ENCODE data around the gene FLNB.

Gene FLNB

DNA sequence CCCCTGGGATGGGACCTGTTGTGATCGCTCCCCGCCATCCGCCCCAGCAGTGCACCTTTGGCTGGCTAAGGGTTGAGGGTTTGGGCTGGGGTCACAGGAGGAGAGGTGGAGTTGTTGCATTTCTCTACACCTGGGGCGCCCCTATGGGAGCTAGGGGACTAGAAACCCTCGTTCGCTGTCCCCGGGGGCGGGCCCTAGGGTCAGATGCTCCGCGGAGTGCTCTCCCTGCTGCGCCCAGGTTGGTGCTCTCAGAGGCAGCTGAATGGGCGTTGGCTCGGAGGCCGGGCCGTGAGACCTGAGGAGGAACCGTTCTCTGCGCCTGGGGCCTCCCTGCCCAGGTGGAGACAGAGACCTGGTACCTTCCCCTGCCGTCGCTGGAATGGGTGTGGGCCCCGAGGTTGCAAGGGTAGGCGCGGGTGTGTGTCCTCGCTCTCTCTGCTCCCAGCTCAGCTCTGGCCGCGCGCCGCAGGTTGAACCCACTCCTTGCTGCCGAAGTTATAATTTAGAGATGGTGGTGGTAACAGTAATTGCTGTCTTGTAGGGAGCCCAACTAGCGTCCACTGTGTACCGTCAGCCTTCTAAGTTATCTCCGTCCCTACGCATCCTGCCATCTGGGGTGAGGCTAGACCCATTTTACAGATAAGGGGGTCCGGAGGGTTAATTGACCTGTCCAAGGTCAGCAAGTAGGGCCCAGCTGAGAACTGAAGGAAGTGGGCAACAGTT lies 965 bp downstream of the FLNB start:
- DNase-seq (ENCODE audit: low read depth): no peak

DNA sequence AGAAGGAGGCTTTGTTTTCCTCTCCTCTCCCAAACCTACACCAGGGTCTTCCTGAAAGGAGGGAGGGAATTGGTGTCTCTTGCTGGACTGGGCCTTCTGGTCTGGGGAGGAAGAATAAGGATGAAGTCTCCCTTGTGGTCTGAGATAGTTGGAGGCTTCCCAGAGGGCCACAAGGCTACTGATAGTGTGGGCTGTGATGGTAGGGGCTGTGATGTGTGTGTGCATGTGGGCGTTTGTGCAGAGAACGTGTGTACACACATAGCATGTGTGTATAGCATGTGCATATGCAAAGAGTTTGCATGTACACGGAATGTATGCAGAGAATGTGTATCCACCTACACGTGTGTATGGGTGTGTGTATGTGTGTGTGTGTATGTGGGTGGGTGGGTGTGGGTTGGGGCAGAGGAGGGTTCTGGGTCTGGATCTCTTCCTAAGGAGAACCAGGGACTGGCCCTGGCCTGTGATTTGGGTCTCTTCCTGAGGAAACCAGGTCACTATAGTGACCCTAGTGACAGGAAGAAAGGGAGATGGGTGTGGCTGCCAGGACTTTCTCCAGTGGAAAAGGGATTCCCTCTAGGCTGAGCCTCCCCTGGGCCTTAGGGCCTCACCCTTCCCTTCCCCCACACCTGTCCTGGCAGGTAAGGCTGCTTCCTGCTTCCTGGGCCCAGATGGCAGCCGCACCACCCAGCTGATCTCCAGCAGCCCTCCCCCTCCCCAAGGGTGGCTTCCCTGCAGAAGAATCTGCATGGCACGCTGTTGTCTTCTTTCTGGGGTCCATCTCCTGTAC lies 1.7 kb downstream of the FLNB start:
- no peak for DNase-seq (ENCODE audit: low read depth)

DNA sequence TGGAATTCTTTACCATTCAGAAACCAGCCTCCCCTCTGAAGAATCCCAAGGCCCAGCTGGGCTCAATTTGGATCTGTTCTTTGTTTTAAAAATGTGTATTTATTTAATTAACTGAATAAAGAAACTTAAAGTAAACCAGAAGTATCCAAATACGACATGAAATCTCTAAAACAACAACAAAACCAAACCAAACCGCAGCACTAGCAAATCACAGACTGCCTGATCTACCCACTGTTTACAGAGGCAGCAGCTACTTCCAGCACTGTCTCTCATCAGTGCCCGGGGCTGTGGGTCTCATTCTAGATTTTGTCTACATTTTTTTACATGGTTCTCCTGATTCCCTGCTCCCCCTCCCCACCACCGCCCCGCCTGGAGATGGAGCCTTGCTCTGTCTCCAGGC lies 2.3 kb downstream of the FLNB start:
- no peak for DNase-seq (ENCODE audit: low read depth)

DNA sequence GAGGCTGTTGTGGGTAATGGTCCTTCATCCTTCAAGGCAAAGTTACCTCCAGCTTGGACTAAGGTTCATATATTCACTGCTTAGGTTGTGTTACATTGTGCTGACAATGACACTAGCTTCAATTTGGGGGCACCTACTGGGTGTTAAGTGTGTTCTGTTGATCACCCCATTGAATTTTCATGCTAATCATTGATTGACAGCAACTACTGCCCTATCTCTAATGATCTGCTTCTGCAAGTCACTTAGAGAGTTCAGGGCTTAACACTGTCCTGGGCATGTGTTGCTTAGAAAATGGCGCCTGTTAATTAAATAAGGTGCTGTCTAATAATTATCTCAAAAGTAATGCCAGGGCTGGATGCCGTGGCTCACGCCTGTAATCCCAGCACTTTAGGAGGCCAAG lies 3.4 kb downstream of the FLNB start:
- DNase-seq (ENCODE audit: low read depth): no peak

DNA sequence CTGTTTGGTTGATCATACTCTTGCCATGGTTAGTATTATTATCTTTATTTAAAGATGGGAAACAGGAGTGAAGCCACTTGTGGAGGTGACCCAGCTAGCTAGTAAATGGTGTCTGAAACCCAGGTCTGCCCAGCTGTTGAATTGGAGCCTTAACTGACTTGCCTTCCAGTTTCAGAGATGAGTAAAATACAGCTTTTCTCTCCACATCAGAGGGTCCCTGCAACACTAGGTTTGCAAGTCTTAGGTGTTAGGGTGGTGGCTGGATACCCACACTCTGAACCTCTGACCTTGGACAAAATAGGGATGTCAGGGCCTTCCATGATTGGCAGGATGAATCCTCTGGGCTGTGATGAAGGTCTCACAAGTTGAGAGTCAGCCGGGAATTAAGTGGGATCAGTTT lies 4.1 kb downstream of the FLNB start:
- no peak for DNase-seq (ENCODE audit: low read depth)

DNA sequence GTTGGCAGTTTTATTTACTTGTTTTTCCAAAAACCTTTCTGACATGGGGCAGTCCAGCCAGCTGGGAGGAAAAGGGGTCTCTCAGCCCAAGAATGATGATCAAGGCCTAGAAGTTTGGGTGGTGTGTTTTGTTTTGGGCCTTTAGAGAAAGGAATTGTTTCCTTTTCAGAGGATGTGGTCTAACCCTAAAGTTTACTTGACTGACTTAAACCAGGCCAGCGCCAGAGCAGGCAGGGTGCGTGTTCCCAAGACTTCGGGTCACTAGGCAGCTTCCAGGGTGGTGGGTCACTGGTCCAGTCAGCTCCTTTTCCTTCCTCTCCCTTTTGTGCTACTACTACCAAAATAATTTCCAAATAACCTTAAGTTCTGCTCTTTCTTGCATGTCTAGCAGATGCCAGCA lies 4.9 kb downstream of the FLNB start:
- DNase-seq (ENCODE audit: low read depth): no peak

DNA sequence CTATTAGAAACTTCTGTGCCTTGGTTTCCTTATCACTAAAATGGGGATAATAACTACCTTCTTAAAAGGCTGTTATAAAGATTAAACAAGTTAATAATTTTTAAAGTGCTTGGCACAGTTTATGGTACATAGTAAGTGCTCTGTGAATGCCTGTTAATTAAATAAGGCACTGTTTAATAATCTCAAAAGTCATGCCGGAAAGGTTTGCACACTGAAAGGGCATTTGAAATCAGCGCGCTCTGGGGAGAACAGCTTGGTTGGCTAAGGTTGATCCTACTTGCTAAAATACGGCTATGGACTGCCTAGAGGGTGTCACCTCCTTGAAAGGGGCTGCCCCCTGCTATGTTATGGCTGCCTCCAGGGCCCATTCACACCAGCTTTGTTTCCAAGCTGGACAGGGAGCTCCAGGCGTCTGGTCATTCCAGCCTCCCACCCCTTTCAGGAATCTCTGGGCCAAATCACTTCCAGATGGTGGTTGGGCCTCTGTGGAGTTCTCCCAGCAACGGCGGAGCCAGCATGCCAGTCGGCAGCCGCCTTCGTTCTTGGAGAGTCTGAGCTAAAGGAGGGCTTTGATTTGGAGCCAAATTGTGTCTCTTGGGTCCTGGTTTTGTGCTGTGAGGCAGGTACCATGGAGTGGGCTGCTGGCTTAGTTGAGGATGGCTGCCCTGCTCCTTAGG lies 5.9 kb downstream of the FLNB start:
- peak; percentile 98 for DNase-seq (ENCODE audit: low read depth)

DNA sequence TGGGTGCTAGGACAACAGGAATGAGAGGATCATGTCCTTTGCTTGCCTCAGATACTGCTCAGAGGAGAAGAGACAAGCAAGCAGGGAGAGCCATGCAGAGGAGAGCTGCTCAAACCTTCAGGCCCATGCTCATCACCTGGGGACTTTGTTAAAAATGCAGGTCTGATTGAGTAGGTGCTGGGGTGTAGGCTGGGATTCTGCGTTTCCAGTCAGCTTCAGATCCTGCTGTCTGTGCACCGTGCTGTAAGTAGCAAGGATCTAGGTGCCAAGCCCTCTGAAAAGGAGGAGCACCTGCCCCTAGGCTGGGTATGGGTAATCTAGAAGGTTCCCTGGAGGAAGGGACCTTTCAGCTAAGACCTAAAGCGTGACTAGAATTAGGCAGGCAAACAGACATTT lies 7.3 kb downstream of the FLNB start:
- no peak for DNase-seq (ENCODE audit: low read depth)

DNA sequence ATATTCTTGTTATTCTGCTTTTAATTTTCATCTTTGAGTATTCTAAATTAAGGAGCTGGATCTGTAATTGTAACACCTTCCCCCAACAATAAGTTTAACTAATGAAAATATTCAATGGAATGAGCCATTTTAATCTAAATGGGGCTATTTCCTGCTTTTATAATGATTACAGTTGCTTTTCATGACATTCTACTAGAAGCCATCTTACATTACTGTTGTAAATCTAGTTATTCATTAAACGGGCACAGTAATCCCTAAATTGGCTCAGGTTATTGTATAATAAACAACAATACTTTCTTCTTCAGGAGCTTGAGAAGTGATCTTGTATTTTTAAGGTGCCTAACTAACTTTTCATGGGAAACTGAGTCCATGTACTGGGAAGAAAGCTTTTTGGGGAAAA lies 8.5 kb downstream of the FLNB start:
- DNase-seq (ENCODE audit: low read depth): no peak

DNA sequence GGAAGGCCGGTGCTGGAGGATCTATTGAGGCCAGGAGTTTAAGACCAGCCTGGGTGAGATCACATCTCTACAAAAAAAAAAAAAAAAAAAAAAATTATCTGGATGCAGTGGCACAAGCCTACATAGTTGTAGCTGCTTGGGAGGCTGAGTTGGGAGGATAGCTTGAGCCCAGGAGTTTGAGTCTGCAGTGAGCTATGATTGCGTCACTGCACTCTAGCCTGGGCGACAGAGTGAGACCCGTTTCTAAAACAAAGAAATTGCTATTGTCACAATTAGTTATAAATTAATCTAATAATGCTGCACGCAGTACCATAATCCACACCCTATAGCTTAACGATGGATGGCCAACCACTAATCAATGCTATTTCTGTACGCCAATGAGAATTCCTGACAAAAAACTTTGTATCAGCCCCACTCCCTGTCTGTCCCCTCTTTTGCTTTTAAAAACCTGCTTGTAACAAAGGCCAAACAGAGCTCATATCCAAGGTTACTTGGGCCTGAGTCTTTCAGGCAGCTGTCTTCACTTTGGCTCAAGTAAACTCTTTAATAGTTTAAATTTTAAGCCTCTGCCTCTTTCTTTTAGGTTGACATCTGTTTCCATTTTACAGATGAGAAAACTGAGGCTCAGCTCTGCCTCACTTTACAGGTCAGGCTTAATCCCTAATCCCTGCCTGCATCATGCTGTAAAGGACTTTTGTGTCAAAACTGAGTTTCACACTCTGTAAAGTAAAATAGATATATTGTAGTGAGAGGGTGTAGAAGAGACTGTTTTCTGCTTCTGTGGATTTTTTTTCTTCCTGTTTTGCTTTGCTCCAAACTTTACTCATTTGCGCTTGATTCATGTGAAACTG lies 10.9 kb downstream of the FLNB start:
- no peak for DNase-seq (ENCODE audit: low read depth)

DNA sequence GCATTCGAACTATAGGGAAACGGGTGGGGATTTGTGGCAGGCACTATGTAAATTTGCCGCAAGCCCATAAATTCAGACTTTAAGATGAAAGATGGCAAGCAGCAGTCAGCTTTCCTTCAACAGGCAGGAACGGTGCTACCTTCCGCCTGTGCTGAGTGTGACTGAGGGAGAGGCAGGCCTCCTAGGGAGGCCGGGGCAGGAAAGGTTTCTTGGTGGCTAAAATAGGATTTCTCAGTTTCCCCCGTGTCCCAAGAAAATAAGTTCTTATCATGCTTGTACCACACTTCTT lies 12.5 kb downstream of the FLNB start:
- DNase-seq (ENCODE audit: low read depth): no peak

DNA sequence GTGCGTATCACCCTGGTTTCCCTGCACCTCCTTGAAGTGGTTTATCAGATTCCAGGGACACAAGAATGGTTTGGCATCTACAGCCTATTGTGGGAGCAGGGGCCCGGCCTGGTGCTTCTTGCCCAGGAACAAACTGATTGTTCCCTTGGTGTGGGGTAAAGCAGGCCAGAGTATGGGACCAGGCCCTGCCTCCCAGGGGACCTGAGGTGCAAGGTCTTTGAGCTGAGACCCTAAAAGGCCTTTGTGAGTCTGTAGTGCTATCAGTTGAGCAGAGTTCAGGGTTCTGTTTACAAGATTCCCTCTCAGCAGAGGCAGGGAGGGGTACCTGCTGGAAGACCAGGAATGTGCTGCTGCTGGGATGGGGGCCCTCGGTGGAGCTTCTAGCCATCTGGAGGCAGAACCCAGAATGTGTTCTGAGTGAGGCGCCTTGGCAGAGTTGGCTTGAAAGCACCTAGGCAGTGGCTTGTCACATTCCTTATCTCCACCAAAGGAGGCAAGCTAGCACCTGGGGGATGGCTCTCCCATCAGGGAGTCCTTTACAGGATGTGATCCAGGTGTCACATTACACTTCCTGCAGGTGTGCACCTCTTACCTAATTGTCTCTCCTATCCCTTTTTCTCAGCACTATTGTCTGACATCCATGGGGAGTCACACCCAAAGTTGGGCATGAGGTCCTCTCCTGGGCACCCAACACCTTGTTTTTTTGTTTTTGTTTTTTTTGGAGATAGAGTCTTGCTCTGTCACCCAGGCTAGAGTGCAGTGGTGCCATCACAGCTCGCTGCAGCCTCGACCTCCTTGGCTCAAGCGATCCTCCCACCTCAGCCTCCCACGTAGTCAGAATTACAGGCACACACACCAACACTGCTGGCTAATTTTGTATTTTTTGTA lies 13.1 kb downstream of the FLNB start:
- DNase-seq (ENCODE audit: low read depth): no peak

DNA sequence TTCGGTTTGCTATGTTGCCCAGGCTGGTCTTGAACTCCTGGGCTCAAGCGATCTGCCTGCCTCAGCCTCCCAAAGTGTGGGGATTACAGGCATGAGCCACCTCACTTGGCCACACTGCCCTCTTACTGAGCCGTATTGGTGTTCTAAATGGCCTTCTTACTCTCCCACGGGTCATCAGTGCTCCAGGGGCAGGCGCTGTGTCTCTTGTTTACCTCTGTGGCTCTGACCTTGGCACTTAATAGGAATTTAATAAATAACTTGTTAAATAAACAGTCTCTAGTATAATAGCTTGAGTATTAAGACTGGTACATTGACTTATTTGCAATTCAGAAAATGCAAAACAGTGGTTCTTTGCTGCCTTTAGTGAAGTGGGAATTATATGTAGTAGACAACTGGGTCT lies 13.7 kb downstream of the FLNB start:
- DNase-seq (ENCODE audit: low read depth): no peak

DNA sequence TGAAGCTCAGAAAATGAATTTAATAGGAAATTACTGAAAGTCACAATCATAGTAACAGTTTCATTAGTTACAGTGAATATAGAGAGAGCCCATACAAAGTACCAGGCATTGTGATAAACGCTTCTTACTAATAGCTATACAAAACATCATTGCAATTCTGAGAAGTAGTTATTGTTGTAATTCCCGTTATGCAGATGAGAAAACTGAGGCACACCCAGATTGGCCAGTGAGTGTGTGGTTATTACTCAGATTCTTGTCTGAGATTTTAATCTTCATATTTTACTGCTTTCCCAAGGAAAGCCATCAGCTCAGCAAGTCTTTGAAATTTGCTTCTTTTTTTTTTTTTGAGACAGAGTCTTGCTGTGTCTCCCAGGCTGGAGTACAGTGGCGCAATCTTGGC lies 14.3 kb downstream of the FLNB start:
- DNase-seq (ENCODE audit: low read depth): no peak

DNA sequence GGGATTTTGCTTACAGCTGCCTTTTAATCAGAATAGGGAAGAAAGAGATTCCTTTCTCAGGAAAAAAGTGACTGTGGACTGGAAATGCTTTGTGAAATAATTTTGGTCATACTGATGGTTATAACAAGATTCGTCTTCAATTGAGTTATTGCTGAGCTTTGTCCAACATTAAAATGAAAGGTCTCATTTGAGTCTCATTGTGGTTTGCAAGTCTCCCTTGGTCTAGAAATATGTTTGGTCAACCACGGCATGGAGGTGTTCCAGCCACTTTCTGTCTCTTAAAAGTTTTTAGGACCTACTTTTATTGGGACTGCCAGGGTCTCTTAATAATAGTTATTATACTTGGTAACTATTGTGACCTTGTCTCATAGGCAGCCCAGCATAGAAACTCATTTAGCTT lies 15.3 kb downstream of the FLNB start:
- DNase-seq (ENCODE audit: low read depth): no peak

DNA sequence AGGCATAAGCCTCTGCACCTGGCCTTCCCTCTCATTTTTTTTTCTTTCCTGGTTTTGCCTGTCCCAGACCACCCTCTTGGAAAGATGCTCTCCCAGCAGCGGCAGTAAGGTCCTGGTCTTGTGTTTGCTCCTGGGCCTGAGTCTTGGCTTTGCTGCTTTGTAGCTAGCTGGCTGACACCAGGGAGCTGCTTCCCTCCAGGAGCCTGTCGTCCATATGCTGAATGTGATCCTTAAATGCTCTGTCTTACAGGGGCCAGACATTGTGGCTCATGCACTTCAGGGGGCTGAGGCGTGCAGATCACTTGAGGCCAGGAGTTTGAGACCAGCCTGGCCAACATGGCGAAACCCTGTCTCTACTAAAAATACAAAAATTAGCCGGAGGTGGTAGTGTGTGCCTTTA lies 17.2 kb downstream of the FLNB start:
- DNase-seq (ENCODE audit: low read depth): no peak

DNA sequence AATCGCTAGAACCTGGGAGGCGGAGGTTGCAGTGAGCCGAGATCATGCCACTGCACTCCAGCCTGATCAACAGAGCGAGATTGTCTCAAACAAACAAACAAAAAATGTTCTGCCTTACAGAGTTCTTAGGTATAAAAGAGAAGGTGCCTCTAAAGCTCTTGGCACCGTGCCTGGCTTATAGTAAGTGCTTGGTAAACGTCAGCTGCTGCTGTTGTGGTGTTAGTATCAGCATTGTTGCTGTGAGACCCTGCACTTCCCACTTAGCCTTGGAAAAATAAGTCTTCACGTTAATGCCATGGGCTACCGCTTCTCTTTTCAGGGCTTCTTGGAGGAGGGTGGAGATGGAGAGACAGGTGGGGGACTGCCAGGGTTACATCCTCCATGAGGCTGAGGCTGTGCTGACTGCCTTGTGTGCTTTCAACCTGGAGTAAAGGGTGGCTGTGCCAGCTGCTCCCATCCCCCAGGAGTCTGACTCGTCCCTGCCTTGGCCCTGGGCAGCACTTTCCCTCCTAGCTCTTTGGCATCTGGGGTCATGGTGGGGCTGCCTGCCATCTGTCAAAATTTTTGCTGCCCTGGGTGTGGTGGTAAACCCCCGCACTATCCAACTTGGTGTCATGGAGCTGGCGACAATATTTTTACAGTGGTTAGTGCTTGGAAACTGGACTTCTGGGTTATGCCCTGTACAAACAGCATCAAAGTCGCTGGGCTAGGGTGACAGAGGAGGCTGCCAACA lies 17.8 kb downstream of the FLNB start:
- DNase-seq (ENCODE audit: low read depth): no peak

DNA sequence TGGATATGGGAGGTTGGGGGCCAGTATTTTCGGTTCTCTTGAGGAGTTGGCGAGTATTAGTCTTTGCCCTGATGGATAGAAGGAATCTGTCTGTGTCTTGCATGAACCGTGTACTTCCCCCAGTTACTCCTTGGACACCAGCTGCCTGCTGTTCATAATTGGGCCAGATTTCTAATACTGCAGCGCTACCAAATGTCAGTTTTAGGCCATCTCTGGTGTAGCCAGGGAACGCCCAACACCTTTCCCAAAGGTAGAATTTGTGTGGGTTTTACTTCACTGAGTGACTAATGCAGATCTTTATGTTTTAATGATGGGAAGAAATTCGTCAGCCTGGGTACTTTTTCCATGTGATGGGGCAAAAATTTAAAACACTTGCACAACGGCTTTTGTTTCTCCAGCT lies 18.4 kb downstream of the FLNB start:
- no peak for DNase-seq (ENCODE audit: low read depth)

DNA sequence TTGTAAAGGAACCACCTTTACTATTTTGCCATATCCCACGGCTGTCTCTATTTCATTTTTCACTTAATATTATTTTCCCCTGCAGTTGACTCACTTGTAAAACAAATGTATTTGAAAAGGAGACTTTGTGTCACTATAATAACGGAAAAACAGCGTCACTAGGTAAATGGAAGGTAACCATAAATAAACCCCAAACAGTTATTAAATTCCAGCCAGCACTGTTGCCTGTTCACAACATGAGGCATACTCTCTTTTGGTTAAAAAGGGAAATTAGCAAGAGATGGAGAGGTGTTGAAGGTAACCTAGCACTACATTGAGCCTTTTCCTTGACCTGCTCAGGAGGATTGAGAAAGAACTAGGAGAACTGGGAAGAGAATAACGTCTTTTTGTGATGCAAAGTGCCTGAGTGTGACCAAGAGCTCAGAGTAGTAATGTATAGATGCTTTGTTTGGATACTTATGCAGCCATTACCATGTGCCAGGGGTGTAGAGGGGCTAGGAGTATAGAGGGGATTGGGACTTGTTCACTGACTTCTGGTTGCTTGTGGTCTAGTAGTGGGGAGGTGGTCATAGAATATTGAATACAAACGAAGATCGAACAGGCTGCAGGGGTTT lies 19.6 kb downstream of the FLNB start:
- DNase-seq (ENCODE audit: low read depth): no peak

DNA sequence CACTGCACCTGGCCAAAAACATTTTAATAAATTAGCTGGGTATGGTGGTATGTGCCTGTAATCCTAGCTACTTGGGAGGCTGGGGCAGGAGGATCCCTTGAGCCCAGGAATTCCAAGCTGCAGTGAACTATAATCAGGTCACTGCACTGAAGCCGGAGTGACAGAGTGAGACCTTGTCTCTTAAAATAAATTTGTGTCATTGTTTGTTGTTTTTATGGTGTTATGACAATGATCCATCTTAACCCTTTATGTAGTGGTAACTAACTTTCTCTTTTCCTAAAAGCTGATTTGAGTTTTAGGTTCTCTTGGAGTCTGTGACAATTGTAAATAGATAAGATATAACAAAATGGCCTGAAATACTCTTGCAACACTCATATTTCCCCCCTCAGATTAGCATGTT lies 20.7 kb downstream of the FLNB start:
- no peak for DNase-seq (ENCODE audit: low read depth)
